KOPT-K1 (cell line): Measurements from ENCODE around the gene GRAMD2A.

Source experiments
- H3K27ac ChIP-seq: fragments of 200-600 bp; sonication (generic); 2 replicates; pipeline ENCODE4 v1.5.1; 2016; ENCODE audit warnings: antibody characterized with exemption, mild to moderate bottlenecking, low read depth, low read length; ENCODE audit not compliant: poor library complexity, severe bottlenecking
- H3K36me3 ChIP-seq: fragments of 200-600 bp; sonication (generic); 2 replicates; pipeline ENCODE4 v1.5.1; 2017; ENCODE audit warnings: antibody characterized with exemption, mild to moderate bottlenecking, low read length, moderate library complexity; ENCODE audit not compliant: insufficient read depth
- H3K9me3 ChIP-seq: fragments of 200-600 bp; sonication (generic); 2 replicates; pipeline ENCODE4 v1.5.1; 2017; ENCODE audit warnings: antibody characterized with exemption, low read length, mild to moderate bottlenecking; ENCODE audit not compliant: insufficient read depth, poor library complexity, severe bottlenecking

Gene GRAMD2A

DNA sequence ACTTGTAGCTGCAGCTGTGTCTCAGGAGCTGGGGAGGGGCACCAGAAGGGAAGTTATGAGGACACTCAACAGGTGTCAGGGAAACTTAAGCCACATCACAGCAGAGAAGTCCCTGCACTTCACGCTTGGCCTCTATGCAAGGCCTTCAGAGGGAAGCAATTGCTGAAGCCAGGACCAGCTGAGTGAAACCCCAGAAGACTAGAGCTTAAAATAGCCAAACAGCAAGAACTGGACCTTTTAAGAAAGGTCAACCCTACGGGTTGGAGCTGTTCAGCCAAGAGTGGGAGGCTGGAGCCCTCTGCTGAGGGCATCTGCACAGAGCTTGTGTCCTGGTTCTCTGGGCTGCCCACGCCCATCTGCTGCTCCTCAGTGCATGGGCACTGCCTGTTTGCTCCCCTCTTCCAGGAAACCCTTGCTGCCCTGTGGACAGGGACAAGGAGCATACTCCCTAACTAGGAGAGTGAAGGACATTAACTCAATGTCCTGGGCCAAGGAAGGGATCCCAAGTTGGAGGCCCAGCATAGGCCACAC is 3.9 kb upstream of the GRAMD2A start:
- Histone ChIP-seq H3K27ac (no peak overlapping the region), H3K9me3 (no peaks in the 10 kb centered on the region), H3K36me3 (peaks cover 88% of the 10 kb centered on the region)

DNA sequence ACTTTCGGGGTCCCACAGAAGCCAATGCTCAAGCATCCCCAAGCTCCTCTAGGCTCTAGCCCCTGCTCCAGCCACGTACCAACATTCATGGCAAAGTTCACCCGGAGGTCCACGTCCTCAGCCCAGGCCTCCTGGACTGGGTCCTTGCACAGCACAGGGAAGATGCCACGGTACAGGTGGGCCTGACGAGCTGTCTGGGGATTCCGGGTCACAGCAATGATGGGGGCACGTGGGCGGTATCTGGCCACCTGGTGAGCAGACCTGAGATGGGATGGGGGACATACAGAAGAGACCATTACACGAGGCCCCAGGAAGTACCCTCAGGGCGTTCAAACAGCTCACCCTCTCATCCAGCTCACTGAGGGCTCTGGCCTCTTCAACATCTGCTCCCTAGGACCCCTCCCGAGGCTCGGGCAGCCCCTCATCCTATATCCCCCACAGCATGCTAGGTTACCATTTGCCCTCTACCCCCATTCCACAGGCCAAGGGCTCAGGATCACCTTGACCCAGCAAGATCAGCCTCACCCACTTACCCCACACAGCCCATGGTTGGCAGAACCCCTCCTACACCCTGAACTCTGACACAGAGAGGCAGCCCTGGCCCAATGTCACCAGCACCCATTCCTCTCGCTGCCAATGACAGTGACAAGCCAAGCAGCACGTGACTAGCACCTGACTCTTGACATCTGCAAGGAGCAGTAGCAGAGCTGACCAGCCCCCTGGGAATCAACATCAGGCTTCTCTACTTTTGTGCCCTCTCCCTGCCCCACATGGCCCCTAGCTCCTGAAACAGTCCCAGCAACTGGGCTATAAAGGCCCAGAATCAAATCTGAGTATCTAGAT is 3.0 kb upstream of the GRAMD2A start:
- no peaks in the 10 kb centered on the region for H3K9me3 ChIP-seq
- no peak overlapping the region for H3K27ac ChIP-seq
- peaks cover 79% of the 10 kb centered on the region for H3K36me3 ChIP-seq

DNA sequence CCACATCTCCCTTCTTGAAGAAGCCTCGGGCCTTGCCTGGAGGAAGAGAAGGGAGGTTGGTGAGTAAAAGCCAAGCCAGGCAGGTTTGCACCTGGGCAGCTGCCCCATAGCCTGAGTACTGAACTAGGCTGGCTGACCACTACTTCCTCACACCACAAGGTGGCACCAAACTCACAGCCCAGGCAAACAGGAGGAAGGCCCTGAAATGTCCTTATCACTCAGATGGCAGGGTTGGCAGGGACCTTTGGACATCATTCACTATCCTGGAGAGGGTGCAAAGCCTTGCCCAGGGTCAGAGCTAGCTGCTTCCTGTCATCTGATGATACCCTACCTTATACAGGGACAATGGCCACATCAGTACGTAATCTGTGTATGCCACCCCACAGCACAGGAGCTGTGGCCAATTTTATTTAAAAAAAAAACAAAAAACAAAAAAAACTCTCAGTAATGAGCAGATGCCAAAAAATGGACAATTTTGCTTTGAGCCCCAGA is 2.2 kb upstream of the GRAMD2A start:
- Histone ChIP-seq H3K27ac (no peak overlapping the region), H3K9me3 (no peaks in the 10 kb centered on the region), H3K36me3 (peaks cover 71% of the 10 kb centered on the region)

DNA sequence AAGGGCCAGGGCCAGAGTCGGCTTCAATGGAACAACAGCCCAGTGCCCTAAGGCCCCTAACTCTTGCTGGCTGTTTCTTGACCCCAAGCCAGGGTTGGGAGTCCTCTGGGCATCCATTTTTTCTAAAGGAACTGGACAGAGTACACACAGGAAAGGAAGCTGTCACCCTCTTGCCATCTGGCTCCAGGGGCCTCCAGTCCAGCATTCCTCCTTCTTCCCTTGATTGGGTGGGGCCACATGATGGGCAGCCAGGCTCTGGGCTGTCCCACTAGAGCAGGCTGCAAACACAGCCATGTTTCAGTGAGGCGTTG is 1.6 kb upstream of the GRAMD2A start:
- Histone ChIP-seq H3K27ac (no peak overlapping the region), H3K36me3 (peaks cover 65% of the 10 kb centered on the region), H3K9me3 (no peaks in the 10 kb centered on the region)

DNA sequence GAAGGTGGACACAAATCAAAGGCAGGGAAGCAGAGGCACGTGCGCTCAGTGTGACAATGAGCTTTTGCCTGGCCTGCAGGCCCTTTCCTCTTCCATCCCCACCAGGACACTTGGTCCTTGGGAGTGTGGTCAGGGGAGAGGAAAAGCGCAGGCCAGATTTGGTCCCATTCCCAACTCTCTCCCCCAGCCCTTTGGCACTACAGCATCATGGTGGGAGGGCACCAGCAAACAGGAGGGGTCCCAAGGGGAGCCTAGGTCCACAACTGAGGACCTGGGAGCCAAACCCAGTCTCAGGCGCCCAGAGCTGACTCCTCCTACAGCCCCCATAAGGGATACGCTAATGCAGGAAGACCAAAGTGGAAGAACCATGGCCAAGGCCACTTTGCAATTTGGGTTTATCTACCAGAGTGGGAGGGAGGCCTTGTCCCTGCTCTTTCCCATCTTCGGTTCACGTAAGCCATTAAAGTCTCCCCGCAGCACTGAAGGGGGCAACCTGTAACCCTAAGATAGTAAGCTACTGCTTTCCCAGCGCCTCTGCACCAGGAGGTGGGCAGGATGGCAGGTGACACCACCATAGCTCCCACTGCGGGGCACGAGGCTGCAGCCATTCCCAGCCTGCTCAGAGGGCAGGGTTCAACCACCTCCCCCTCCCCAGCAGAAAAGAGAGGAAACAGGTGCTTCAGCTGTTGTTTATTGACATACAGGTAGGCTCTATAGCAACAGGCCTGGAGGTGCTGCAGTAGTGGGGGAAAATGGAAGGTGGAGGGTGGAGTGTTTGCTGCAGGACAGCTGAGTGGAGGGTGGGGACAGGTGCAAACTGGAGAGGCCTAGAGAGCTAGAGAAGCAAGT is 993 bp upstream of the GRAMD2A start:
- no peak overlapping the region for H3K27ac ChIP-seq
- H3K36me3 ChIP-seq = peaks cover 59% of the 10 kb centered on the region
- H3K9me3 ChIP-seq = no peaks in the 10 kb centered on the region

DNA sequence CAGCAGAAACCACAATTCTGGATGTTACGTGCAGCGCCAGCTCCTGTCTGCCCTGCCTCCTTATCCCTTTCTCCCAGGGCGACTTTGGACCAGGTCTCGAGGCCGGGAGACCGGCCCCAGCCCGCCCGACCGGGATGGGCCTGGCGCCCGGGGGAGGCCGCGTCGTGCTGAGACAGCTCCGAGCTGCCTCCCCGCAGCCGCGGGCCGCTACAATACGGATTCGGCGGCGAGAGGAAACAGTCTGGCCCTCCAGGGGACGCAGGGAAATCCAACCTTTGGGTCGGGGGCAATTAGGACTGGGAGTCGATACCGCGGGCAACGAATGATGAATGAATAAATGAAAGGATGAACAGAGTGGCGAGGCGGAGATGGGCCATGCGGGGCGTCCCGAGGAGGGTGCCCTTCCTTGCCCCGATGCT is 537 bp downstream of the GRAMD2A start:
- no peak overlapping the region for H3K27ac ChIP-seq

DNA sequence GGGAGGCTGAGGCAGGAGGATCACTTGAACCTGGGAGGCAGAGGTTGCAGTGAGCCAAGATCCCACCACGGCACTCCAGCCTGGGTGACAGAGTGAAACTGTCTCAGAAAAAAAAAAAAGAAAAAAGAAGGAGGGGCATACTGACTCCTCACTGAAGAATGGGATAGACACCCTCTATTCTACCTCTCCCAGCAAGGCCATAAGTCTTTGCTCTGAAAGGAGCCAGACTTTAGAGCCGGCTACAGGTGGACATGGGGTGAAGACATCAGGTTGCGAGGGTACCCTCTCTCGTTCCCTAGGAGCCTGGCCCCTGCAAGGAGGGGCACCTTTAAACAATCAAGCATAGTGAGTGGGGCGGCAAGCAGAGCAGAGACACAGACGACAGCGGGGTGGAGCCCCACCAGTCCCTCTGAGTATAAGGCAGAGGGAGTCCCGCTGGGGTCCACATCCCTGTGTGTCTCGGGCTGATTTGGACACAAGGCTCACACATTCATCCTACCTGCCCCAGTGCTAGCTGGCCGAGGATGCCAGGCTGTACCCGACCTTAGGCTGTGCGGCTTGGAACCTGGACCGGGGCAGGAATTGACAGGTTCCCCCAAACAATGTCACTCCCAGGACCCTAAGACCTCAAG is 1.1 kb downstream of the GRAMD2A start:
- no peak overlapping the region for H3K27ac ChIP-seq
- H3K36me3 ChIP-seq = peaks cover 38% of the 10 kb centered on the region
- no peaks in the 10 kb centered on the region for H3K9me3 ChIP-seq

More for the DNA sequence above, 537 bp downstream of the GRAMD2A start:
- H3K36me3 ChIP-seq = peaks cover 43% of the 10 kb centered on the region
- no peaks in the 10 kb centered on the region for H3K9me3 ChIP-seq

DNA sequence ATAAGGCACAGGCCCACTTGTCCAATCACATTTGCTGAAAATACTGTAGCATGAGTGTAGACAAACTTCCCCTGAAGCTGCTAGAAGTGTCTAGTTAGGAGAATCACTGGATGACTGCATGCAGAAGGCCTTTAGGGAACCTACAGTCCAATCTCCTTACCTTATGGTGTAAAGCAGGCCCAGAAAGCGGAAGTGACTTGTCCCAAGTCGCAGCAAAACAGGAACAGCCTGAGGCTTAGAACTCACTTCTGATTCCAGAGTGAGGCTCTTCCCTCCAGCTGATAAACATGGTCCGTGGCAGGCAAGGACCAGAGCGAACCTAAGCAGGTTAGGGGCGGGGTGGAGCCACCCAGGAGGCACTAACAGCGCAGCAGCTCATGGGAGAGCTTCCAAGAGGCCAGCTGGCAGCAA is 2.5 kb downstream of the GRAMD2A start:
- Histone ChIP-seq H3K27ac (no peak overlapping the region), H3K9me3 (no peaks in the 10 kb centered on the region), H3K36me3 (peaks cover 24% of the 10 kb centered on the region)

DNA sequence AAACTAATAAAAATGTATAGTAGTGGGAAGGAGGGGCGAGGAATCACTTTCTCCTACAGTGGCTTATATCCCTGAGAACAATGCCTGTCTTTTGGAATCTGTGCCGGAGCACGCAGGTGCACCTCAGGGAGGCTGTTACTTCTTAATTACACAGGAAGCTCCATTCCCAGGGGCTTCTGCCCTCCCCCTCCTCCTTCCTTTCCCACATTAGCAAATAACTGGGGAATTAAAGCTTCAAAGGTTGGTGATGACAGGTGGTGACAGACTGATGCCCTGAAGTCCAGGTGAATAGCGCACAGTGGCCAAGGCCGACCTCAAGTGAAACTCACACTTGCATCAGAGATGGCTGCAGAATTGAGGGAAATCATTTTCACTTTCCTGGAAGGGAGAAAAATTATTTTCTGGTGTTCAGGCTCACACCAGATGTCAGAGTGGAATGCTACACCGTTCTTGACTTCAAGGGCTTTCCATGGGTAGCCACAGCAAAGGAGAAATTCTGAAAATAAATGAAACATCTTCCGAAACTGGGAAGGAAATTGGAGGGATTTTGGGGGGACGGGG is 3.7 kb downstream of the GRAMD2A start:
- Histone ChIP-seq H3K27ac (no peak overlapping the region), H3K36me3 (peaks cover 12% of the 10 kb centered on the region), H3K9me3 (no peaks in the 10 kb centered on the region)

DNA sequence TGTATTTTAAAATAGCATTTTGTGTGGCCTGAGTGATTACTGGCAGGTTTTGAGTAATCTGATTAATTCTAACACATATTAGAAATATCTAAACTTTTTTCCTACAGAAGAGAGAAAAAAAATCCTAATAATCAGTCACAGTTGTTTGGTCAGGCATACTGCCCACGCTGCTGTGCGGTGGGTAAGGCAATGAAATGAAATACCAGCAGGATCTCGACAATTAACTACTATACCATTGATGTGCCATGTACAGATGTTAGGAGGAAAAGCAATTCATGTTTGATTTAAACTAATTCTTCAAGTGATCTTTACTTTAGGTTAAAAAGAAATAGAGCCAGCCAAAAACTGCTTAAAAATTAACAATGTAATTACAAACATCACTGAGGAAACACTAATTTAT is 5.2 kb downstream of the GRAMD2A start:
- Histone ChIP-seq H3K36me3 (no peaks in the 10 kb centered on the region), H3K9me3 (no peaks in the 10 kb centered on the region), H3K27ac (no peak overlapping the region)

DNA sequence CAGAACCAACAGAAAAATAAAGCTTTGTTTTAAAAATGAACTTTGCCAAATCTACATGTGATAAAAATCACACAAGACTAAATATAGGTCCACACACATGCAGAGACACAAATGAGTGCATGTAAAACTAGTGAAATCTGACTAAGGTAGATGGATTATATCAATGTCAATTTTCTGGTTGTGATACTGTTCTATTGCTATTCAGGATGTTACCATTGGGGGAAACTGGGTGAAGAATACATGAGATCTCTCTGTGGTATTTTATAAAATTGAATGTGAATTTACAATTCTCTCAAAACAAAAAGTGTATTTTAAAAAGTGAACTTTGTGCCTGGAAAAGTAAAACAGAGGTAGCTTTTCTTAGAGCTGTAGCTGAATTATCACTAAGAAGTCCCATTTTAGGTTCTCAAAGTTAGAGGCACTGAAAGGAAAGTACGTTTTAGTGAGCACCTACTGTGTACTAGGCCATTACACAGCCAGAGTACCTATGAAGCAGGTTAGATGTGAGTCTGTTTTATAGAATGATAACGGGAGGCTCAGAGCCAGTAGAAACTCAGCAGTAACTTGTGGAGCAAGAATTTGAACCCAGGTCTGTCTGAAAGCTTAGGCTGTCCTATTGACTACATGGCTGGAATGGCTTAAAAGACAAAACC is 8.2 kb downstream of the GRAMD2A start:
- no peaks in the 10 kb centered on the region for H3K36me3 ChIP-seq
- H3K27ac ChIP-seq = no peak overlapping the region
- H3K9me3 ChIP-seq = no peaks in the 10 kb centered on the region

DNA sequence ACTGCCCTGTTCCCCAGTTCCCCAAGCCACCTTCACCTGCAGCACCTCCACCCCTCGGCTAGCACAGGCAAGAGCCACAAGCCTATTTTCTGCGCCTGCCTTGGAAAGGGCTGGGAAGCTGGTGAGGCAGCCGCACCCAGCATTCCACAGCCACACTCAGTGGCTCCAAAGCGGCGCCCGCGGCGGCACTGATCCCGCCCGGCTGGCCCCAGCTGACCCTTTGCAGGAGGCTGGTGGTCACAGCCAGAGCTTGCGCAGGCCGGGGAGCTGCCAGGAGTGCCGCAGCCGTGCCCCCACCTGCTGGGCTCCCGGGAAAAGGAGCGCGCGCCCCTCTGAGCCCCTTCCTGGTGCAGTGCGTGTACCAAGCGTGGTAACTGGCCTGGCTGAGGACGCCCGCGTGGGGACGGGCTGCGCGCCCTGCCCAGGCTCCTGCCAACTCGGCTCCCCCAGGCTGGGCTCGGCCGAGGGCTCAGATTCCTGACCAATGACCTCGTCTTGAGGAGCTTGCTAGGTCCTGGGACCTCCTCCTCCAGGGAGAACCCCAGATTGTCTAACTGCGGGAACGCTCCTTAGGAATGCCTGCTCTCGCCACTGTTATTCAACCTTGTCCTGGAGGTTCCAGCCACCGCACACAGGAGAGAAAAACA is 13.3 kb downstream of the GRAMD2A start:
- no peak overlapping the region for H3K27ac ChIP-seq
- H3K36me3 ChIP-seq = no peaks in the 10 kb centered on the region
- H3K9me3 ChIP-seq = no peaks in the 10 kb centered on the region

DNA sequence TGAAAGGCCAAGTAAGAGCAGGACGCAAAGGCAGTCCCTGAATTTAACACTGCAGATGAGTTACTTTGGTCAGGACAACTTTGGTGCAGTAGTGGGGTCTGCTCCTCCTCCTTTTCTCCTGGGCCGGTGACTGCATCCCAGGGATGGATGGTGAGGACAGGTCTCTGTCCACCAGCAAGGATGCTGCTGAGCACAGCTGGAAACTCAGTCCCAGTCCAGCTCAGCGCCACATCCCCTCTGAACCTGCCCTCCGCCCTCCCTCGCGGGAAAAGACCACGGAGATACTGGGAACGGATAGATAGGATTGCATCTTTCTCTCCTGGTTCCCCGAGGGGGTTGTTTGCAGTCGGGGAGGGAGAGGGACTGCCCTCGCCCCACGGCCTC is 13.8 kb downstream of the GRAMD2A start:
- no peak overlapping the region for H3K27ac ChIP-seq
- H3K9me3 ChIP-seq = no peaks in the 10 kb centered on the region
- no peaks in the 10 kb centered on the region for H3K36me3 ChIP-seq

DNA sequence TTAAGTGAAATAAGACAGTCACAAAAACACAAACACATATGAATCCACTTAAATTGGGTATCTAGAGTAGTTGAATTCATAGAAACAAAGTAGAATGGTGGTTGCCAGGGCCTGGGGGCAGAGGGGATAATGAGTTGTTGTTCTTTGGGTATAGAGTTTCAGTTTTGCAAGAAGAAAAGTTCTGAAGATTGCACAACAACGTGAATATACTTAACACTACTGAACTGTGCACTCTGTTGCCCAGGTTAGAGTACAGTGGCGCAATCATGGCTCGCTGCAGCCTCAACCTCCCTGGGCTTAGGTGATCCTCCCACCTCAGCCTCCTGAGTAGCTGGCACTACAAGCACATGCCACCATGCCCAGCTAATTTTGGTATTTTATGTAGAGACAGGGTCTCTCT is 14.9 kb downstream of the GRAMD2A start:
- H3K36me3 ChIP-seq = no peaks in the 10 kb centered on the region
- H3K27ac ChIP-seq = no peak overlapping the region
- H3K9me3 ChIP-seq = no peaks in the 10 kb centered on the region
